ENCODE results near the gene ZFYVE9.
"Not testable (repeated sequence)": the region's sequence is repeated elsewhere in the genome, so short reads cannot be mapped to it uniquely, and the experiment has no call there.

ZFYVE9 gene

GRCh38 chr1:52141513-52142219 lies at the start of gene ZFYVE9:
Gene ZFYVE9 (plus strand): TSS chr1:52142089. CDS start chr1:52233207, 91,118 bp downstream.
- DNase-seq (ENCODE audit: low read depth in 2 of 2): peak; percentile 30 to 33

- not testable (repeated sequence) for DNase-seq (ENCODE audit: low read depth in 2 of 2)
Measured at GRCh38 chr1:52094300-52094699, 47.6 kb upstream of the ZFYVE9 start.

- no peak for DNase-seq (ENCODE audit: low read depth in 2 of 2)
Measured at GRCh38 chr1:52096216-52096615, 45.7 kb upstream of the ZFYVE9 start.

- no peak for DNase-seq (ENCODE audit: low read depth in 2 of 2)
Measured at GRCh38 chr1:52098139-52098871, 43.6 kb upstream of the ZFYVE9 start.

GRCh38 chr1:52102336-52103013 lies 39.4 kb upstream of the ZFYVE9 start:
- DNase-seq (ENCODE audit: low read depth in 2 of 2): no peak

GRCh38 chr1:52111492-52111891 lies 30.4 kb upstream of the ZFYVE9 start:
- DNase-seq (ENCODE audit: low read depth in 2 of 2): no peak

GRCh38 chr1:52112489-52112888 lies 29.4 kb upstream of the ZFYVE9 start:
- no peak for DNase-seq (ENCODE audit: low read depth in 2 of 2)

- DNase-seq (ENCODE audit: low read depth in 2 of 2): no peak
Measured at GRCh38 chr1:52119301-52120079, 22.4 kb upstream of the ZFYVE9 start.

GRCh38 chr1:52122384-52122783 lies 19.5 kb upstream of the ZFYVE9 start:
- DNase-seq (ENCODE audit: low read depth in 2 of 2): no peak

GRCh38 chr1:52123622-52124021 lies 18.3 kb upstream of the ZFYVE9 start:
- DNase-seq (ENCODE audit: low read depth in 2 of 2): no peak

GRCh38 chr1:52125736-52126359 lies 16.0 kb upstream of the ZFYVE9 start:
- DNase-seq (ENCODE audit: low read depth in 2 of 2): no peak

GRCh38 chr1:52127181-52128180 lies 14.4 kb upstream of the ZFYVE9 start:
- no peak for DNase-seq (ENCODE audit: low read depth in 2 of 2)

GRCh38 chr1:52139817-52140540 lies 1.9 kb upstream of the ZFYVE9 start:
- no peak for DNase-seq (ENCODE audit: low read depth in 2 of 2)

- DNase-seq (ENCODE audit: low read depth in 2 of 2): no peak
Measured at GRCh38 chr1:52140633-52141512, 1.0 kb upstream of the ZFYVE9 start.

- peak in 1 of 2 donors; percentile 7 for DNase-seq (ENCODE audit: low read depth in 2 of 2)
Measured at GRCh38 chr1:52142220-52143183, 613 bp downstream of the ZFYVE9 start.

- DNase-seq (ENCODE audit: low read depth in 2 of 2): no peak
Measured at GRCh38 chr1:52145137-52145536, 3.2 kb downstream of the ZFYVE9 start.

- DNase-seq (ENCODE audit: low read depth in 2 of 2): not testable (repeated sequence)
Measured at GRCh38 chr1:52150445-52150844, 8.6 kb downstream of the ZFYVE9 start.

All from activated CD8-positive, alpha-beta memory T cell treated with anti-CD3 and anti-CD28 coated beads for 4 hours (primary cell).